Activated CD4-positive, alpha-beta memory T cell treated with anti-CD3 and anti-CD28 coated beads for 36 hours (primary cell): Measurements from ENCODE around the gene METRNL. TPM values are rescaled to one million over a fixed set of nuclear protein-coding genes. Genes with fewer than 3 reads are reported as not detected.
"Not testable (repeated sequence)": the region's sequence is repeated elsewhere in the genome, so short reads cannot be mapped to it uniquely, and the experiment has no call there.

Source experiments
- CTCF ChIA-PET: fragments of 350-600 bp; sonication (Branson Sonifier 250); formaldehyde crosslinking; loops from one replicate; lab custom pipeline; 2021; ENCODE audit warnings: antibody characterized with exemption, inconsistent platforms; lab: Charles Lee
- POLR2A ChIA-PET: fragments of 350-600 bp; sonication (Branson Sonifier 250); formaldehyde crosslinking; loops from one replicate; lab custom pipeline; 2021; ENCODE audit warnings: antibody characterized with exemption; lab: Charles Lee
- DNase-seq: peaks from one replicate; pipeline ENCODE4 v3.0.0-alpha.2; 2020
- H3K27ac Mint-ChIP-seq: one replicate; pipeline ENCODE4 v1.8.0; 2021; ENCODE audit warnings: mixed read lengths
- H3K27me3 Mint-ChIP-seq: one replicate; pipeline ENCODE4 v1.8.0; 2021; ENCODE audit warnings: mixed read lengths
- H3K36me3 Mint-ChIP-seq: one replicate; pipeline ENCODE4 v1.8.0; 2021; ENCODE audit warnings: mixed read lengths
- H3K4me1 Mint-ChIP-seq: one replicate; pipeline ENCODE4 v1.8.0; 2021; ENCODE audit warnings: low read depth, mixed read lengths
- H3K4me3 Mint-ChIP-seq: one replicate; pipeline ENCODE4 v1.8.0; 2021; ENCODE audit warnings: mild to moderate bottlenecking, mixed read lengths
- H3K9me3 Mint-ChIP-seq: one replicate; pipeline ENCODE4 v1.8.0; 2021; ENCODE audit warnings: mixed read lengths
- intact Hi-C: fragments of 100-400 bp; cut with micrococcal nuclease; formaldehyde crosslinking; loops from one replicate; pipeline ENCODE4 v1.15.1; 2023
- total RNA-seq, 2 experiments: library from RNA; stranded (reverse); gene quantifications; one replicate each; pipeline ENCODE4 v1.2.3, GENCODE V29; 2021

Gene METRNL
- total RNA-seq, 2 experiments from 2014 or later: 62.8 to 71.1 TPM

DNA sequence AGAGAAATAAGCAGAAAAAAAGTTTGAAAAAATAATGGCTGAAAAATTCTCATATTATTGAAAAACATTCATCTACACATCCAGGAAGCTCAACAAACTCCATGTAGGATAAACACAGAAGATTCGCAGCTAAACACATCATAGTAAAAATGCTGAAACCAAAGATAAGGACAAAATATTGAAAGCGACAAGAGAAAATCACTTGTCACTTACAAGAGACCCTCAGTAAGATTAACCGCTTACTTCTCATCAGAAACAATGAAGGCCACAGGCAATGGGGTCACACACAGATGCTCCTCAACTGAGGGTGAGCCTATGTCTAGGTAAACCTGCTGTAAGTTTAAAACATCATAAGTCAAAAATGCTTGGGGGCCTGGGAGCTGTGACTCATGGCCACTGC, 38.1 kb upstream of the METRNL start:
- CTCF ChIA-PET: no interaction called here
- Mint-ChIP-seq H3K4me1 (peaks cover 14% of the 10 kb centered on the region), H3K4me3 (no peak overlapping the region), H3K27ac (no peak overlapping the region), H3K36me3 (peaks cover 55% of the 10 kb centered on the region), H3K27me3 (no peaks in the 10 kb centered on the region), H3K9me3 (peaks cover 17% of the 10 kb centered on the region)
- POLR2A ChIA-PET: no interaction called here
- DNase-seq: no peak
- intact Hi-C loops: no loop called here

DNA sequence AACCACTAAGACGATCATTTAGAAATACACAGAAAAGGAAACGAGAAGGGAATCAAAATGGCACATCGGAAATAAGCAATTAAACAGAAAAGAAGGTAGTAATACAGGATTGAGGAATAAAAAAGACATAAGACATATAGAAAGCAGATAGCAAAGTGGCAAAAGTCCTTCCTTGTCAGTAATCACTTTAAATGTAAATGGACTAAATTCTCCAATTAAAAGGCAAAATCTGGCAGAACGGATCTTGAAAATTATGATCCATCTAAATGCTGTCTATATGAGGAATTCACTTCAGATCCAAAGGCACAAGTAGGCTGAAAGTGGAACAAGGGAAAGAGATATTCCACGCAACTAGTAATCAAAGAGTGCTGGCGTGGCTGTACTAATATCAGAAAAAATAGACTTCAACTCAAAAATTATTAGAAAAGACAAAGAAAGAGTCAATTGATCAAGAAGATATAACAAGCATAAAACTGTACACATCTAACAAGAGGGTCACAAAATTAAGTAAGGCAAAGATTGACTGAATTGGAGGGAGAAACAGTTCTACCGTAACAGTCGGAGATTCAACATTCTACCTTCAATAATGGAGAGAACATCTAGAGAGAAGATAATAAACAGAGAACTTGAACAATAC, 36.8 kb upstream of the METRNL start:
- H3K27me3 Mint-ChIP-seq: no peaks in the 10 kb centered on the region

DNA sequence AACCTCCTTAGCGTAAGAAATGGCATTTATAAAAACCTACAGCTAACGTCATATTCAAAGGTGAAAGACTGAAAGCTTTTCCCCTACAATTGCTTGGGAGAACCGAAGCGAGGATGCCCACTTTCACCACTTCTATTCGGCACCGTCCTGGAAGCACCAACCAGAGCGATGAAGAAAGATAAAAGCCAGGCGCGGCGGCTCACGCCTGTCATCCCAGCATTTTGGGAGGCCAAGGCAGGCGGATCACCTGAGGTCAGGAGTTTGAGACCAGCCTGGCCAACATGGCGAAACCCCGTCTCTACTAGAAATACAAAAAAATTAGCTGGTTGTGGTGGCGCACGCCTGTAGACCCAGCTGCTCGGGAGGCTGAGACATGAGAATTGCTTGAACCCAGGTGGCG, 34.9 kb upstream of the METRNL start:
- H3K4me3 Mint-ChIP-seq, intact Hi-C loops, H3K27ac Mint-ChIP-seq, H3K27me3 Mint-ChIP-seq, DNase-seq, POLR2A ChIA-PET: not testable (repeated sequence)
- CTCF ChIA-PET: interaction anchor here (0.7 kb wide), 1 partner anchor 9 kb away, joined by 3 read pairs; no protein-coding TSS in a partner anchor
- Mint-ChIP-seq H3K4me1 (peaks cover 37% of the 10 kb centered on the region), H3K9me3 (peaks cover 20% of the 10 kb centered on the region), H3K36me3 (peaks cover 63% of the 10 kb centered on the region)

More for the DNA sequence above, 36.8 kb upstream of the METRNL start:
- Mint-ChIP-seq H3K36me3 (peaks cover 57% of the 10 kb centered on the region), H3K4me3 (no peak overlapping the region), H3K4me1 (peaks cover 20% of the 10 kb centered on the region), H3K9me3 (peaks cover 20% of the 10 kb centered on the region), H3K27ac (no peak overlapping the region)
- ChIA-PET POLR2A (no interaction called here), CTCF (no interaction called here)
- DNase-seq: no peak
- intact Hi-C loops: no loop called here

DNA sequence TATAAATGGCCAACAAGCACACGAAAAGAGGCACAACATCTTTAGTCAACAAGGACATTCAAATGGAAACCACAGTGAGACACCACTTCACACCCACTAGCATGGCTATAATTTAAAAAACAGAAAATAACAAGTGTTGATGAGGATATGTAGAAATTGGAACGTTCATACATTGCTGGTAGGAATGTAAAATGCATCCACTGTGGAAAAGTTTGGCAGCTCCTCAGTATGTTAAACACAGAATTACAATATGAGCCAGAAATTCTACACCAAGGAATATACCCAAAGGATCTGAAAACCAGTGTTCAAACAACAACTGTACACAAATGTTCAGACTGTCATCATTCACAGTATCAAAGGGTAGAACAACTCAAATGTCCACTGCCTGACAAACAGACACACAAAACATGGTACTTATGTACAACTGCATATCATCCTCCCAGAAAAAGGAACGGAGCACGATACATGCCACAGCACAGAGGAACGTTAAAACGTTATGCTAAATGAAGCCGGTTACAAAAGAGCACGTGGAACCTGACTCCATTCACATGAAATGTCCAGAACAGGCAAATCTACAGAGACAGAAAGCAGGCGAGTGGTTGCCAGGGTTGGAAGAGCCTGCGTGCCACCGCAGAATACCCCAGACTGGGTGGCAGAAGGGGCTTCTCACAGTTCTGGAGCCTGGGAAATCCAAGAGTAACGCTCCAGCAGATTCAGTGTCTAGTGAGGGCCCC, 32.8 kb upstream of the METRNL start:
- Mint-ChIP-seq H3K9me3 (peaks cover 12% of the 10 kb centered on the region), H3K27ac (no peak overlapping the region), H3K27me3 (no peaks in the 10 kb centered on the region), H3K36me3 (peaks cover 43% of the 10 kb centered on the region), H3K4me3 (no peak overlapping the region), H3K4me1 (peaks cover 49% of the 10 kb centered on the region)
- ChIA-PET POLR2A (no interaction called here), CTCF (no interaction called here)
- no peak for DNase-seq
- intact Hi-C loops: loop anchor here (5.0 kb wide), 1 partner anchor 59 kb away; no protein-coding TSS in a partner anchor

DNA sequence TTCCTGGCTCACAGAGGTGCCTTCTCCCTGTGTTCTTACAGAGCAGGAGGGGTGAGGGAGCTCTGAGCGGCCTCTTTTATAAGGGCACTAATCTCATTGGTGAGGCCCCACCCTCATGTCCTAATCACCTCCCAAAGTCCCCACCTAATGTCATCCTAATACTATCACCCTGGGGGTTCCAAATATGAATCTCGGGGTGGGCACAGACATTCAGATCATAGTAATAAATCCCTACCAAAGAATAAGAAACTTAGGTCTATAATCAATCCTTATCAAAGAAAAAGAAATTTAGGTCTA, 32.3 kb upstream of the METRNL start:
- intact Hi-C loops: loop anchor here (5.0 kb wide), 1 partner anchor 60 kb away; no protein-coding TSS in a partner anchor

DNA sequence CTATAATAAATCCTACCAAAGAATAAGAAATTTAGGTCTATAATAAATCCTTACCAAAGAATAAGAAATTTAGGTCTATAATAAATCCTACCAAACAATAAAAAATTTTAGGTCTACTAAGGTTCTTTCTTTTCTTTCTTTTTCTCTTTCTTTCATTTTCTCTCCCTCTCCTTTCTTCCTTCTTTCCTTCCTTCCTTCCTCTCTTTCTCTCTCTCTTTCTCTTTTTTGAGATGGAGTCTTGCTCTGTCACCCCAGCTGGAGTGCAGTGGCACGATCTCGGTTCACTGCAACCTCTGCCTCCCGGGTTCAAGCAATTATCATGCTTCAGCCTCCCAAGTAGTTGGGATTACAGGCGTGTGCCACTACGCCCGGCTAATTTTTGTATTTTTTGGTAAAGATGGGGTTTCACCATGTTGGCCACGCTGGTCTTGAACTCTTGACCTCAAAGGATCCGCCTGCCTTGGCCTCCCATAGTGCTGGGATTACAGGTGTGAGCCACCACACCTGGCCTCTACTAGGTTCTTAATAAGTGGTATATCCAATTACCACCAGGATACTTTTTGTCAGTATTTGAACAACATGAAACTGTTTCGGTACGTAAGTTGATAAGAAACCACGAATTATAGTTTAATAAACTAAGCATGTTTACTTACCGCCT, 31.5 kb upstream of the METRNL start:
- POLR2A ChIA-PET: interaction anchor here (1.3 kb wide), 1 partner anchor 152 kb away, joined by 5 read pairs; no protein-coding TSS in a partner anchor
- DNase-seq, CTCF ChIA-PET, H3K9me3 Mint-ChIP-seq, H3K27me3 Mint-ChIP-seq: not testable (repeated sequence)
- H3K4me3 Mint-ChIP-seq: peak overlapping the region; percentile 74
- peaks cover 30% of the 10 kb centered on the region for H3K36me3 Mint-ChIP-seq
- H3K4me1 Mint-ChIP-seq: peaks cover 51% of the 10 kb centered on the region
- intact Hi-C loops: loop anchor here (2.0 to 5.0 kb wide), 2 partner anchors 35 to 61 kb away; no protein-coding TSS in a partner anchor
- H3K27ac Mint-ChIP-seq: peak overlapping the region; percentile 93

More for the DNA sequence above, 32.3 kb upstream of the METRNL start:
- Mint-ChIP-seq H3K9me3 (peaks cover 10% of the 10 kb centered on the region), H3K4me3 (no peak overlapping the region), H3K27ac (no peak overlapping the region), H3K4me1 (peaks cover 51% of the 10 kb centered on the region), H3K27me3 (no peaks in the 10 kb centered on the region), H3K36me3 (peaks cover 38% of the 10 kb centered on the region)
- no peak for DNase-seq
- POLR2A ChIA-PET: no interaction called here
- CTCF ChIA-PET: no interaction called here

DNA sequence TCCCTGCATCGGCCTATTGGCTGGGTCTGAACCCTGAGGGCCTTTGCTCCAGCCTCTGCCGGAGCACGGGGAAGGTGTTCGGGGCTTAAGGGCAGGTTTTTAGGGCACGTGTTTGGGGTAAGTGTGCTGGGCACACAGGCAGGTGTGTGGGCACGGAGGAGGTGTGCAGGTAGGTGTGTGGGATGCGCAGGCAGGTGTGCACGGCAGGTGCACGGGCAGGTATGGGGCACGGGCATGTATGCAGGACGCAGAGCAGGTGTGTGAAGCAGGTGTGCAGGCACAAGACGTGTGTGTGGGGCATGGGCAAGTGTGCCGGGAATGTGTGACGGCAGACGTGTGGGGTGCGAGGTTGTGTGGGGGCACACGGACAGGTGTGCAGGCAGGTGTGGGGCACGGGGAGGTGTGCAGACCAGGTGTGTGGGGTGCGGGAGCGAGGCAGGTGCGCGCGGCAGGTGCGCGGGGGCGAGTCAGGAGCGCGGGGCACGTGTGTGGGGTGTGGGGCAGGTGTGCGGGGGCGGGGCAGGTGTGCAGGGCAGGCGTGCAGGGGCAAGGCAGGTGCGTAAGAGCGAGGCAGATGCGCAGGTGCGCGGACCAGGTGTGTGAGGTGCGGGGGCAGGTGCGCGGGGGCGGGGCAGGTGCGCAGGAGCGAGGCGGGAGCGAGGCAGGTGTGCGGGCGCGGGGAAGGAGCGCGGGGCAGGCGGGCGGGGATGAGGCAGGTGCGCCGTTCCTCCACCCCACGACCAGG, 28.6 kb upstream of the METRNL start:
- CTCF ChIA-PET: no interaction called here
- no peak for DNase-seq
- H3K9me3 Mint-ChIP-seq: peaks cover 3% of the 10 kb centered on the region
- POLR2A ChIA-PET: interaction anchor here (0.9 kb wide), 2 partner anchors 28 to 150 kb away, joined by 3 read pairs; partner anchors contain the start of gene METRNL
- peaks cover 45% of the 10 kb centered on the region for H3K4me1 Mint-ChIP-seq
- peaks cover 17% of the 10 kb centered on the region for H3K36me3 Mint-ChIP-seq
- peak overlapping the region; percentile 86 for H3K4me3 Mint-ChIP-seq
- peak overlapping the region; percentile 88 for H3K27ac Mint-ChIP-seq
- H3K27me3 Mint-ChIP-seq: no peaks in the 10 kb centered on the region
- intact Hi-C loops: loop anchor here (10.0 kb wide), 1 partner anchor 166 kb away; no protein-coding TSS in a partner anchor

DNA sequence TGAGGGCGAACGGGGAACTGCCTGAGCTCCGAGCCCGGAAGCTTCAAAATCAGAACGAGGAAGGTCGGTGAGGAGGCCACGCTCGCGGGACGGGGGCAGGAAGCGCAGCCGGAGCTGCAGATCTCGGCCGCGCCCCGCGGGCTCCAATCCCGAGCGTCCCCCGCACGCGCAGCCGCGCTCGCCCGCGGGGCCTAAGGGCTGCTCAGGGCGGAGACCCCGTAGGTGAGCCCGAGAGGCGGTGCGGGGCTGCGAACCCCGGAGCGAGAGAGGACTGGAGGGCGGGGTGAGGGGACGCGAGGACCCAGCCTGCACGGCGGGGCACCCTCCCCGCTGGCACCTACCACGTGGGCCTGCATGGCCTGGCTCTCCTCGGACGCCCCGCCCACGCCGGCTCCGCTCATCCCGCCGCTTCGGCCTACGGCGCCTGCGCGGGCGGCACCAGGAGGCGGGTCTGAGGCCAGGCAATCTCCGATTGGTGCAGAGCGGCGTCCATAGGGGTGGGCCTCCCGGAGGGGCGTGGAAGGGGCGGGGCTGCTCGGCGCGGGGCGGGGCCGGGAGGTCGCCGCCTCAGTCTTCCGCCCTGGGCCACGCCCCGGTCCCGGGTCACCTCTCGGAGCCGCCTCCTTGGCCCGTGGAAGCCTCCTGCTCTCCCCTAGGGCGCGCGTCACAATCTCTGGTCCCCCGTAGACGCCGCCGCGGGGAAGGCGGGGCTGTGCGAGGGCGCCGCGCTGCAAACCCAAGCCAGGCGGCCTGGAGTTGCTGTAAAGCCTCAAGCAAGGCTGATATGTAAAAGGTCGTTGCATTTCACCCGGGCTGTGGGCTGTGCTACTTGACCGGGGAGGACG, 27.8 kb upstream of the METRNL start:
- Mint-ChIP-seq H3K27me3 (no peaks in the 10 kb centered on the region), H3K4me3 (peak overlapping the region; percentile 86), H3K36me3 (peaks cover 12% of the 10 kb centered on the region), H3K27ac (peak overlapping the region; percentile 88), H3K4me1 (peaks cover 40% of the 10 kb centered on the region), H3K9me3 (peaks cover 2% of the 10 kb centered on the region)
- intact Hi-C loops: loop anchor here (10.0 kb wide), 1 partner anchor 167 kb away; no protein-coding TSS in a partner anchor
- peak; percentile 99 for DNase-seq
- ChIA-PET CTCF (no interaction called here), POLR2A (interaction anchor here (0.9 kb wide), 2 partner anchors 28 to 149 kb away, joined by 3 read pairs; partner anchors contain the start of gene METRNL)

DNA sequence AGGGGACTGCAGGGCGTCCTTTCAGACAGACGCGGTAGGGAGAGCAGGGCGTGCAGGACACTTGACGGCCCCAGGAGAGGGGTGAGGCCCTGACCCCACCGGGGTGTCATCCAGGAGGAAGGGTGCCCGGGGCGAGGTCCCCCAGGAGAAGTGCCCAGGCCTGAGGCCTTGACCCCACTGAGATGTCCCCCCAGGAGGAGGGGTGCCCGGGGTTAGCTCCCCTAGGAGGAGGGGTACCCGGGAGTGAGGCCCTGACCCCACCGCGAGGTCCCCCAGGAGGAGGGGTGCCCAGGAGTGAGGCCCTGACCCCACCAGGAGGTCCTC, 27.2 kb upstream of the METRNL start:
- Mint-ChIP-seq H3K27me3 (no peaks in the 10 kb centered on the region), H3K4me1 (peaks cover 38% of the 10 kb centered on the region), H3K36me3 (peaks cover 7% of the 10 kb centered on the region), H3K9me3 (no peaks in the 10 kb centered on the region), H3K4me3 (peak overlapping the region; percentile 75), H3K27ac (peak overlapping the region; percentile 81)
- ChIA-PET POLR2A (no interaction called here), CTCF (no interaction called here)
- no peak for DNase-seq
- intact Hi-C loops: loop anchor here (10.0 kb wide), 1 partner anchor 167 kb away; no protein-coding TSS in a partner anchor

DNA sequence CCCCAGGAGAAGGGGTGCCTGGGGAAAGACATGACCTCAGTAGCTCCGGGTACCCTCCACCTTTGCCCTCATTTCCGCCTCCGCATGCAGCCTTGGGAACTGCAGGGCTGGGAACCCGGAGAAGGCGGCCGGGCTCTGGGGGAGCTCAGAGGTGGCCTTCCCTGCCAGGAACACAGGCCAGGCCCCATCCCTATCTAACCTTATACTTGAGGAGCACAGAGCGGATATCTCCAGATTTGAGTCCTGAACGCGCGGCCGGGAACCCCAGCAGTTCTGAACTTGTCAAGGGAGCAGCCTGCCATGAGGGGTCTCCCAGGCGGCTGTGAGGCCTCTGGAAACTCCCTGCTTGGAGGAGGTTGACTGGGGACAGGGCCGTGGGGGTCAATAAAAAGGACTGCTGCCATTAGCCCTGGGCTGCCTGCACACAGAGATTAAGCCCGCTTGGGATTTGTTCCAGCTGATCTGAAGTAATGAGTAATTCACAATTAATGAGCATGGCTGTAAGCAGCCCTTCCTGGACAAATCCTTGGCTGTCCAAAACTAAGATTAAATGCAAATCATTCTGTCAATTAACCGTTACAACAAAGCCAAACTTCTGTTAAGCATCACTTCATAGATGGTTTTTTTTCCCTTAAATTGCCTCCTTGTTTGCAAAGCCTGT, 26.3 kb upstream of the METRNL start:
- no peak for DNase-seq
- Mint-ChIP-seq H3K4me3 (no peak overlapping the region), H3K4me1 (peaks cover 34% of the 10 kb centered on the region), H3K27ac (peak overlapping the region; percentile 81), H3K9me3 (no peaks in the 10 kb centered on the region), H3K36me3 (peaks cover 3% of the 10 kb centered on the region), H3K27me3 (no peaks in the 10 kb centered on the region)
- POLR2A ChIA-PET: no interaction called here
- intact Hi-C loops: loop anchor here (10.0 kb wide), 1 partner anchor 168 kb away; no protein-coding TSS in a partner anchor
- CTCF ChIA-PET: no interaction called here
